Measurements from ENCODE around the gene CDR2L.
"Not testable (repeated sequence)": the region's sequence is repeated elsewhere in the genome, so short reads cannot be mapped to it uniquely, and the experiment has no call there.

The CDR2L gene

GRCh38 chr17:74972107-74972972, 15.1 kb upstream of the CDR2L start, which contains the start of gene HID1:
TSS of gene HID1 (minus strand) at chr17:74972759. CDS start at chr17:74972656, 103 bp downstream.
- Histone ChIP-seq H3K4me1 (ENCODE audit: insufficient read depth, low read length) (peaks cover 4% of the 10 kb centered on the region), H3K9ac (ENCODE audit: low read length) (no peak within 1 kb of the TSS), H3K27me3 (ENCODE audit: control insufficient read depth in 1 of 2, insufficient read depth in 2 of 2, low read length in 2 of 2) (peaks cover 0 to 18% of the 10 kb centered on the region in 2 donors), H3K9me3 (ENCODE audit: low read length) (no peaks in the 10 kb centered on the region), H3K36me3 (ENCODE audit: insufficient read depth, low read length) (no peaks in the 10 kb centered on the region), H3K4me3 (ENCODE audit: low read depth in 1 of 2, low read length in 2 of 2) (peak within 1 kb of the TSS; percentile 32 to 74), H3K27ac (ENCODE audit: low read depth, low read length) (no peak within 1 kb of the TSS)

GRCh38 chr17:74972973-74973328, 14.5 kb upstream of the CDR2L start:
- Histone ChIP-seq H3K9me3 (ENCODE audit: low read length) (no peaks in the 10 kb centered on the region), H3K27ac (ENCODE audit: low read depth, low read length) (no peak overlapping the region), H3K36me3 (ENCODE audit: insufficient read depth, low read length) (no peaks in the 10 kb centered on the region), H3K4me3 (ENCODE audit: low read depth in 1 of 2, low read length in 2 of 2) (peak overlapping the region in 1 of 2 donors; percentile 74), H3K4me1 (ENCODE audit: insufficient read depth, low read length) (peaks cover 4% of the 10 kb centered on the region), H3K9ac (ENCODE audit: low read length) (no peak overlapping the region), H3K27me3 (ENCODE audit: control insufficient read depth in 1 of 2, insufficient read depth in 2 of 2, low read length in 2 of 2) (peaks cover 0 to 18% of the 10 kb centered on the region in 2 donors)

DNA sequence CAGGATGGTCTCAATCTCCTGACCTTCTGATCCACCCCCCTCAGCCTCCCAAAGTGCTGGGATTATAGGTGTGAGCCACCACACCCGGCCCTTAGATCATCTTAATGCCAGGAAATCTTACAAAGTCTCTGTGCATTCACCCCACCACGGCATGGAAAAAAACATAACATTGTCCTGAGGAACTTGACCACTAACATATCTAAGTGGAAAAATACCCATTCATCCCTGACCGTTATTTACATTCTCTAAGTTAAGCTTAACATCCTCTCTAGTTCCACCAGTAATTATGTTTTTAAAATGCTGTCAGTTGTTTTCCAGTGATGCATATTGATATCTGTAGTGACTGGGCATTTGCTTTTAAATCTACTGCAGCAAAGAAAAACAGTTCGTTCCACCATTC, 11.5 kb upstream of the CDR2L start:
- Histone ChIP-seq H3K36me3 (ENCODE audit: insufficient read depth, low read length) (no peaks in the 10 kb centered on the region), H3K27me3 (ENCODE audit: control insufficient read depth in 1 of 2, insufficient read depth in 2 of 2, low read length in 2 of 2) (peaks cover 0 to 18% of the 10 kb centered on the region in 2 donors), H3K4me1 (ENCODE audit: insufficient read depth, low read length) (peaks cover 4% of the 10 kb centered on the region), H3K27ac (ENCODE audit: low read depth, low read length) (no peak overlapping the region), H3K9ac (ENCODE audit: low read length) (no peak overlapping the region), H3K9me3 (ENCODE audit: low read length) (no peaks in the 10 kb centered on the region), H3K4me3 (ENCODE audit: low read depth in 1 of 2, low read length in 2 of 2) (no peak overlapping the region)

DNA sequence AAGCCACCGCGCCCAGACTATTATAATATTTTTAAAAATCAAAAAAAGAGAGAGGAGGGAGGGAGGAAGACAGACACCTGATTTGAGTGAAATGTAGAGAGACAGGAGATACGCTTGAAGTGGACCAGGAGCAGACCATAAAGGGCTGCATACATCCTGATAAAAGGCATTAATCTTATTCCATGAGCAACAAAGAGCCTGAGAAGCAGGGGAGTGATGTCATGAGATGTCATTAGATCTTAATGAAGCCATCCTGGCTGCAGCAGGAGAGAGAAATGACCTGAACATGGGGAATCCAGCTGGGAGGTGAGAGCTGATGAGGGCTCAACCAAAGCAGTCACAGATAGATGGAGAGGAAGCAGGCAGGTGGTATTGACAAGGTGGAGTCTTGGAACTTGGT, 9.6 kb upstream of the CDR2L start:
- Histone ChIP-seq H3K9me3 (ENCODE audit: low read length) (no peaks in the 10 kb centered on the region), H3K27ac (ENCODE audit: low read depth, low read length) (no peak overlapping the region), H3K4me3 (ENCODE audit: low read depth in 1 of 2, low read length in 2 of 2) (no peak overlapping the region), H3K9ac (ENCODE audit: low read length) (no peak overlapping the region), H3K36me3 (ENCODE audit: insufficient read depth, low read length) (no peaks in the 10 kb centered on the region), H3K27me3 (ENCODE audit: control insufficient read depth in 1 of 2, insufficient read depth in 2 of 2, low read length in 2 of 2) (peaks cover 0 to 3% of the 10 kb centered on the region in 2 donors), H3K4me1 (ENCODE audit: insufficient read depth, low read length) (peaks cover 8% of the 10 kb centered on the region)

GRCh38 chr17:74978240-74978639, 9.2 kb upstream of the CDR2L start:
- Histone ChIP-seq H3K4me3 (ENCODE audit: low read depth in 1 of 2, low read length in 2 of 2) (no peak overlapping the region), H3K36me3 (ENCODE audit: insufficient read depth, low read length) (no peaks in the 10 kb centered on the region), H3K9me3 (ENCODE audit: low read length) (no peaks in the 10 kb centered on the region), H3K9ac (ENCODE audit: low read length) (no peak overlapping the region), H3K4me1 (ENCODE audit: insufficient read depth, low read length) (peaks cover 8% of the 10 kb centered on the region), H3K27me3 (ENCODE audit: control insufficient read depth in 1 of 2, insufficient read depth in 2 of 2, low read length in 2 of 2) (no peaks in the 10 kb centered on the region), H3K27ac (ENCODE audit: low read depth, low read length) (no peak overlapping the region)

- H3K4me3 ChIP-seq (ENCODE audit: low read depth in 1 of 2, low read length in 2 of 2): no peak overlapping the region
- H3K4me1 ChIP-seq (ENCODE audit: insufficient read depth, low read length): peaks cover 8% of the 10 kb centered on the region
- no peaks in the 10 kb centered on the region for H3K36me3 ChIP-seq (ENCODE audit: insufficient read depth, low read length)
- H3K9me3 ChIP-seq (ENCODE audit: low read length): no peaks in the 10 kb centered on the region
- no peak overlapping the region for H3K27ac ChIP-seq (ENCODE audit: low read depth, low read length)
- no peak overlapping the region for H3K9ac ChIP-seq (ENCODE audit: low read length)
- H3K27me3 ChIP-seq (ENCODE audit: control insufficient read depth in 1 of 2, insufficient read depth in 2 of 2, low read length in 2 of 2): no peaks in the 10 kb centered on the region
These were observed 7.9 kb upstream of the CDR2L start for GRCh38 chr17:74979408-74980146.

DNA sequence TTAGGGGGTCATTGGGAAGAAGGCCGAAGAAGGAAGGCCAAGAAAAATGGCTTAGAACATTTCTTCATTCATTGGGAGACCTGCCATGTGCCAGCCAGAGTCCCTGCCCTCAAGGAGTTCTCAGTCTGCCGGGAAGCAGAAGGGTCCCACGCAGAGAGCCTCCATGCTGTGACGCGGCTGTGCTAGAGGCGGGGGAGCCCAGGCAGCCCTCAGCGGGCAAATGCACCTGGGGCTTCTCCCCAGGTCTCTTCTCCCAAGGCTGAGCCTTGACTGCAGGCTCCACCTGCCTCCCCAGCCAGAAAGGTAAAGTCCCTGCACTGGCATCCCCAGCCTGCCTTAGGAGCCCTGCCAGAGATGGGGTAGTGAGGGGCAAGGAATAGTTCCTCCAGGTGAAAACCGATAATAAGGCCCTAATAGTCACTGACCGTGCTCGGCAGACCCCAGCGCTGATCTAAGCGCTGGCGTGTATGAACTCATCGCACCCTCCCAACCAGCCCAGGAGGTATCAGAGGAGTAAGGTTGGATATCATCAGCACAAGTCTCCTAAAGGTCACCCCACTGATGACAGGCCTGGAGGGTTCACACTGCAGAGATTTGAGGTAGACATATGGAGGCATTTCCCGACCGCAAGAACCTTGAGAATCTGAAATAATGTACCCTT, 6.0 kb upstream of the CDR2L start:
- H3K9ac ChIP-seq (ENCODE audit: low read length): peak overlapping the region; percentile 47
- peak overlapping the region; percentile 69 to 76 for H3K4me3 ChIP-seq (ENCODE audit: low read depth in 1 of 2, low read length in 2 of 2)
- H3K27ac ChIP-seq (ENCODE audit: low read depth, low read length): peak overlapping the region; percentile 86
- H3K9me3 ChIP-seq (ENCODE audit: low read length): no peaks in the 10 kb centered on the region
- no peaks in the 10 kb centered on the region for H3K36me3 ChIP-seq (ENCODE audit: insufficient read depth, low read length)
- no peaks in the 10 kb centered on the region for H3K27me3 ChIP-seq (ENCODE audit: control insufficient read depth in 1 of 2, insufficient read depth in 2 of 2, low read length in 2 of 2)
- H3K4me1 ChIP-seq (ENCODE audit: insufficient read depth, low read length): peaks cover 8% of the 10 kb centered on the region

DNA sequence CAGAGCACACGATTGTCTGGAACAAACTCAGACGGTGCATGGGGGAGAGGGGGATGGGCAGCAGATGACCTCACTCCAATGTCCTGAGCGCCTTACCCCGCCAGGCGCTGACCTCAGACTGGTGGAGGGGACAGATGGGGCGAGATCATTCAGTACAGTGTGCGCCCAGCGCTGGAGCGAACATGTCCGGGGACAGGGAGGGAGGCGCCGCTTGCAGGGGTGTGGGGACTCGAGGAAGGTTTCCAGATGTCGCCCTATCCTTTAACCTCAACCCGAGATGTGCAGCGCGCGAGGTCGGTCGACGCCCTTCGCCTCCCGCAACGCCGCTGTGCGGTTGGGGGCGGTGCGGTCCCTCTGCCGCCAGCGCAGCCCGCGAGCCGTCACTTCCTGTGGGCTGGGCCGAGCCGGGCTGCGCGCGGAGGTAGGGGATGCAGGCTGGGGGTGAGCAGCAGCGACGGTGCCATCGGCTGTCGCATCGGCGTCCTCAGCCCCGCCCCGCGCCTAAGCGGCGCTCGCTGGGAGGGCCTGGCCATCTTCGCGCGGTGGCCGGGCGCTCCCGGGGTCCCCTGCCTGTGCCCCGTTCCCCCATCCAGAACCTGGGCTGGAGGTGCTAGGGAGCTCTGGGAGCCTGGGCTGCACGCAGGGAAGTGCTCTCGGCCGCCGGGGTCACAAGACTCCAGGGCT, 5.3 kb upstream of the CDR2L start:
- Histone ChIP-seq H3K4me3 (ENCODE audit: low read depth in 1 of 2, low read length in 2 of 2) (peak overlapping the region; percentile 69 to 76), H3K9me3 (ENCODE audit: low read length) (no peaks in the 10 kb centered on the region), H3K4me1 (ENCODE audit: insufficient read depth, low read length) (peaks cover 12% of the 10 kb centered on the region), H3K27me3 (ENCODE audit: control insufficient read depth in 1 of 2, insufficient read depth in 2 of 2, low read length in 2 of 2) (no peaks in the 10 kb centered on the region), H3K9ac (ENCODE audit: low read length) (peak overlapping the region; percentile 47), H3K27ac (ENCODE audit: low read depth, low read length) (peak overlapping the region; percentile 86), H3K36me3 (ENCODE audit: insufficient read depth, low read length) (no peaks in the 10 kb centered on the region)

- Histone ChIP-seq H3K4me3 (ENCODE audit: low read depth in 1 of 2, low read length in 2 of 2) (peak overlapping the region; percentile 69 to 76), H3K27ac (ENCODE audit: low read depth, low read length) (peak overlapping the region; percentile 86)
These were observed 4.6 kb upstream of the CDR2L start for GRCh38 chr17:74982663-74983313.

DNA sequence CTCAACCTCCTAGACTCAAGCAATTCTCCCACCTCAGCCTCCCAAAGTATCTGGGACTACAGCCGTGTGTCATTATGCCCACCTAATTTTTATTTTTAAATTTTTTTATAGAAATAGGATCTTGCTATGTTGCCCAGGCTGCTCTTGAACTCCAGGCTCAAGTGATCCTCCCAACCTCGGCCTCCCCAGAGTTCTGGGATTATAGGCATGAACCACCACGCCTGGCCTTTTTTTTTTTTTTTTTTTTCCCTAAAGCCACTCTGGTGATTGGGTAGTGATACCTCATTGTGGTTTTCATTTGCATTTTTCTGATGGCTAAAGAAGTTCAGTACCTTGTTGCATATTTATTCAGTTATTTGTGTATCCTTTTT, 1.2 kb upstream of the CDR2L start:
- H3K36me3 ChIP-seq (ENCODE audit: insufficient read depth, low read length): no peaks in the 10 kb centered on the region
- no peak overlapping the region for H3K27ac ChIP-seq (ENCODE audit: low read depth, low read length)
- no peaks in the 10 kb centered on the region for H3K27me3 ChIP-seq (ENCODE audit: control insufficient read depth in 1 of 2, insufficient read depth in 2 of 2, low read length in 2 of 2)
- H3K4me1 ChIP-seq (ENCODE audit: insufficient read depth, low read length): peaks cover 33% of the 10 kb centered on the region
- H3K9ac ChIP-seq (ENCODE audit: low read length): no peak overlapping the region
- no peaks in the 10 kb centered on the region for H3K9me3 ChIP-seq (ENCODE audit: low read length)
- H3K4me3 ChIP-seq (ENCODE audit: low read depth in 1 of 2, low read length in 2 of 2): no peak overlapping the region

More at GRCh38 chr17:74982663-74983313, 4.6 kb upstream of the CDR2L start:
- Histone ChIP-seq H3K4me1 (ENCODE audit: insufficient read depth, low read length) (peaks cover 14% of the 10 kb centered on the region), H3K9ac (ENCODE audit: low read length) (peak overlapping the region; percentile 47)
- not testable (repeated sequence) for H3K27me3 ChIP-seq (ENCODE audit: control insufficient read depth in 1 of 2, insufficient read depth in 2 of 2, low read length in 2 of 2); H3K9me3 ChIP-seq (ENCODE audit: low read length); H3K36me3 ChIP-seq (ENCODE audit: insufficient read depth, low read length)
